Fibroblast of skin of left quadriceps (primary cell): Measurements from ENCODE around the gene PPP1CA.
"Not testable (repeated sequence)": the region's sequence is repeated elsewhere in the genome, so short reads cannot be mapped to it uniquely, and the experiment has no call there.

Experiments used
- DNase-seq, 2 experiments: peaks; one replicate each; pipeline ENCODE4 v3.0.0-alpha.2; 2013; ENCODE audit warnings: low read depth in 2 of 2

Gene PPP1CA

DNA sequence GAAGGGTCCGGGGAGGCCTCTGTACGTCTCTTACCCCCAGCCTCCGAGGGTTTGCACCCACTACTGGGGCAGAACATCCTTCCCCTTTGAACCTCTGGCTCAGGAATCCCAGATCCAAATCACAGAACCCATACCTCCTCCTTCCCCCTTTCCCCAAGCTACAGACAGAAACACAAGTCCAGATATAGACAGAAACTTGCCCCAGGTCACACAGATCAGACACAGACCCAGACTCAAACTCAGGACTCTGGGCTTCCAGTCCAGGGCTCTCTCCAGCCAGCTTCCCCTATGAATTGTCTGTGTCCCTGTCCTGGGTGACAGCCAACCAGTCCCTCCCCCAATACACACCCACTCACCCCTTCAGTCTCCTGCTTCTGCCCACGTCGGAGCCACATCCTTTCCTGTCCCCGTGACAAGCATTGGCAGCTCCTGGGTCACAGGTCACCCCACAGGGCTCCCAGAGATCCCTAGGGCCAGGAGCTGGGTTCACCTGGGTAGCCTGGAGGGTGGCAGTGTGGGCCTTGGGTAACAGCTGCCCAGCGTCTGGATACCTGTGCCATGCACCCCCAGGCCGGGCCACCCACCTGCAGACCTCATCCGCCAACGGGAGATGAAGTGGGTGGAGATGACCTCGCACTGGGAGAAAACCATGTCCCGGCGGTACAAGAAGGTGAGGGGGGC, 3.0 kb upstream of the PPP1CA start:
- DNase-seq = no peak

DNA sequence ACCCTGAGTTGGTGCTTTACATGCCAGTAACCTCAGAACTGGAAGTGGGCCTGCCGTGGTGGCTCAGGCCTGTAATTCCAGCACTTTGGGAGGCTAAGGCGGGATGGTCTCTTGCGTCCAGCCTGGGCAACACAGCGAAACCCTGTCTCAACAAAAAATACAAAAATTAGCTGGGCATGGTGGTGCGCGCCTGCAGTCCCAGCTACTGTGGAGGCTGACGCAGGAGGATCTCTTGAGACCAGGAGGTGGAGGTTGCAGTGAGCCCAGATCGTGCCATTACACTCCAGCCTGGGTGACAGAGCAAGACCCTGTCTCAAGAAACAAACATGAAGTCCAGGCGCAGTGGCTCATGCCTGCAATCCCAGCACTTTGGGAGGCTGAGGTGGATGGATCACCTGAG, 1.4 kb upstream of the PPP1CA start:
- not testable (repeated sequence) for DNase-seq

DNA sequence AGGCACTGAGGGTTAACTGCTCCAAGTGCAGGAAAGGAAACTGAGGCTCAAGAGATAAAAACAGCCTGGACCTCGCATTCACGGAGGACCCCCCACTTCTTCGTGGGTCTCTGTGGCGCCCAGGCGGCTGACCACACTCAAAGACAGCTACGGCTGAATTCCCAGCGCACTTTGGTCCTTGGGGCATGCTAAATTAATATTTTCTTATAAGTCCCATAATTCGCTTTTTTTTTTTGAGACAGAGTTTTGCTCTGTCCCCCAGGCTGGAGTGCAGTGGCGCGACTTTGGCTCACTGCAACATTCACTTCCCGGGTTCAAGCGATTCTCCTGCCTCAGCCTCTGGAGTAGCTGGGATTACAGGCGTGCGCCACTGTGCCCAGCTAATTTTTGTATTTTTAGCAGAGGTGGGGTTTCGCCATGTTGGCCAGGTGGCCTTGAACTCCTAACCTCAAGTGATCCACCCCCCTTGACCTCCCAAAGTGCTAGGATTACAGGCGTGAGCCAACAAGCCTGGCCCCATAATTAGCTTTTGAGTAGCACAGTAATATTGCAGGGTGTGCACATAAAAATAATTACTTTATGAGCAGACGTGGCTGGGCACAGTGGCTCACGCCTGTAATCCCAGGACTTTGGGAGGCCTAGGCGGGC, 658 bp upstream of the PPP1CA start:
- DNase-seq = not testable (repeated sequence)

DNA sequence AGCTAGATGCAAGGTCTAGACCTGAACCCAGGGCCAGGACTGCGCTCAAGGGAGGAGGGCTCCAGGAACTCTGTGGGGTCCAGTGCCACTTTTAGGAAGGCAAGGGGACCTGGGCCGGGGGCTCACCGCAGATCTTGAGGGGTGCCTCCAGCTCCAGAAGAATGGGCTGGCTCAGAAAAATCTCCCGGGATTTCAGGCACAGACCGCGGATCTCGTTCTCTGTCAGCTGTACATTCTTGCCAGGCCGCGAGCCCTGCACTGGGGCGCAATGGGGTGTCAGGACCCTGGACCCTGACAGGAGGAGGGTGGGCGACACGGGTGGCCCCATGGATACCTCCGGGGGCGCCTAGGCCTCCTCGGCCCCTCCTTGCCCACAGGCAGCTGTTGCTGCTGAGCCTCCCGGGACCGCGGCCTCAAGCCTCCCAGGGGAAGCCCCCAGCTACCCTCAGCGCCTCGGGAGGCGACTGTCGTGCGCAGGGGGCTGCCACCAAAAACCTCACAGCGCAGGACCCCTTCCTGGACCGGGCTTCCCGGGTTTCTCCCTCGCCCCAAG, 640 bp downstream of the PPP1CA start:
- DNase-seq = no peak

DNA sequence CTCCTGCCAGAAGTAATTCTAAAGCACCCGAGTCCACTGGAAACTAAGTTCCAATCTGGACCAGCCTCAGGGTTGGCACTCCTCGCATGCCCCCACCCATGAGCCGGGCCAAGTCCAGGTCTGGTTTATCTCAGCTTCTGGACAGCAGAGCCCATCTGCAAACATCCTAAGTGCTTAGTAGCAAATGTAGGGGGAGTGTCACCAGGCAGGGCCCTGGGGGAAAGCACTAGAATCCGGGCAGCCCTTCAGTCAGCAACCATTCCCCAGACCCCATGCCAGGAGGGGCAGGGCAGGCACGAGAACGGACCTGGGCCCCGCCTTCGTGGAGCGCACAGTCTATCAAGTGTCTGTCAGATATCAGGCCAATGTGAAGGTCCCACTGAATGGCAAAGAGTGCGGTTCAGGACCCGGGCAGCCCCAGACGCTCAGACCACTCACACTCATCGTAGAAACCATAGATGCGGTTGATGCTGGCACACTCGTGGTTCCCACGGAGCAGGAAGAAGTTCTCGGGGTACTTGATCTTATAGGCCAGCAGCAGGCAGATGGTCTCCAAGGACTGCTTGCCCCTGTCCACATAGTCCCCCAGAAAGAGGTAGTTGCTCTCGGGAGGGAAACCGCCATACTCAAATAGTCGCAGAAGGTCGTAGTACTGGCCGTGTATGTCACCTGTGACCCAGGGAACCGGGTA, 1.3 kb downstream of the PPP1CA start:
- no peak for DNase-seq

DNA sequence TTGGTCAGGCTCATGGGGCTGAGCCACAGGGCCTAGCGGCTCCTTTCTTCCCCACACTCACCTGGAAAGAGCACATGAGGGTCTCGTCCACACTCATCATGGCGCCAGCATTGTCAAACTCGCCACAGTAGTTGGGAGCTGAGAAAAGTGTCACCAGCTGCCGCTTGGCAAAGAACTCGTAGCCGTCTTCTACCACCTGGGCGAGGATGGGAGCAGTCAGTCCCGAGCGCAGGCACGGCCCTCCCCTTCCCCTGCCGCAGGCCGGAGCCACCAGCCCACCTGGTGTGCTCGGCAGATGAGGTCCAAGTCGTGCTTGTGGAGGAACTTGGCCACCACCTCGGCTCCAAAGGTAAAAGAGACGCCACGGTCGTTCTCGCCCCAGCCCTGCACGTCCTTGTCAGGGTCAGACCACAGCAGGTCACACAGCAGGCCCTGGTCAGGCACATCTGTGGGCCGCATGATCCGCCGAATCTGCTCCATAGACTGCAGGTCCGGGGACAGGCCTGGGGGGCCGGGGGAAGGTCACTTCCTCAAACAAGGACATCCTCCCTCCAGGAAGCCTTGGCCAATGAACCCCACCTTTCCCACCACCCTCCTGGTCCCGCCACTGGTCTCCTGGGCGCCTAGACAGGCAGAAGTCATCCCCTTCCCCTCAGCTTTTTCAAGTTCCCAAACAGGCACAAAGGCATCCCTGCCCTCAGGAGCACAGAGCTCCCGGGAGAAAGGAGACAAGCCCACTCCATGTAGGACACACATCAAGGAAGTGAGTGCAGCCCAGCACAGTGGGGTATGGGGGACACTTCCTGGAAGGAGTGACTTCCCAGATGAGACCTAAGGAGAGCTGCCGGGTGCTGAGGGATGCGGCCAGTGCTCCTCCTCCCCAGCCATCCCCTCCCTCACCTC, 2.7 kb downstream of the PPP1CA start:
- DNase-seq = no peak

DNA sequence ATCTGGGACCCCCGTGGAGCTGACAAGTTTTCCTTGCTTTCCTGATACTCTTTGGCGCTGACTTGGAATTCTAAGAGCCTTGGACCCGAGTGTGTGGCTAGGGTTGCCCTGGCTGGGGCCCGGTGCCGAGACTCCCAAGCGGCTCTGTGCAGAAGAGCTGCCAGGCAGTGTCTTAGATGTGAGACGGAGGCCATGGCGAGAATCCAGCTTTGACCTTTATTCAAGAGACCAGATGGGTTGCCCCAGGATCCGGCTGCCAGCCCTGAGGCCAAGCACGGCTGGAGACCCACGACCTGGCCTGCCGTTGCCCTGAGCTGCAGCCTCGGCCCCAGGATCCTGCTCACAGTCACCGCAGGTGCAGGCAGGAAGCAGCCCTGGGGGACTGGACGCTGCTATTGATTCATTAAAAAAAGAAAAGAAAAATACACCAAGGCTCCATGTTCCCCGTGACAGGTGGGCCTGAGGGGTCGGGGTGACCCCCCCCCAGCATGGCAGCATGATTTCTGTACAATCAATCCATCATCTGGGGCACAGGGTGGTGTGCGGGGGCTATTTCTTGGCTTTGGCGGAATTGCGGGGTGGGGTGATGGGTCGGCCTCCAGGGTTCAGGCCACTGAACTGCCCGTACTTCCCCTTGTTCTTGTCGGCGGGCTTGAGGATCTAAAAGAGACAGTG, 3.5 kb downstream of the PPP1CA start:
- no peak for DNase-seq

DNA sequence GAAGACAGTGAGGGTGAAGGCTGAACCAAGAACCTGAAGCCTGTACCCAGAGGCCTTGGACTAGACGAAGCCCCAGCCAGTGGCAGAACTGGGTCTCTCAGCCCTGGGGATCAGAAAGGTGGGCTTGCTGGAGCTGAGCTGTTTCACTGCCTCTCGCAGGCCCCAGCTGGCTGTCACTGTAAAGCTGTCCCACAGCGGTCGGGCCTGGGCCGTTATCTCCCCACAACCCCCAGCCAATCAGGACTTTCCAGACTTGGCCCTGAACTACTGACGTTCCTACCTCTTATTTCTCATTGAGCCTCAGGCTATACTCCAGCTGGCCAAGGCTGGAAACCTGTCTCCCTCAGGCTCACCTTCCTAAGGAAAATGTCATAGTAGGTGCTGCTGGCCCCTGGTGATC, 4.1 kb downstream of the PPP1CA start:
- no peak for DNase-seq

DNA sequence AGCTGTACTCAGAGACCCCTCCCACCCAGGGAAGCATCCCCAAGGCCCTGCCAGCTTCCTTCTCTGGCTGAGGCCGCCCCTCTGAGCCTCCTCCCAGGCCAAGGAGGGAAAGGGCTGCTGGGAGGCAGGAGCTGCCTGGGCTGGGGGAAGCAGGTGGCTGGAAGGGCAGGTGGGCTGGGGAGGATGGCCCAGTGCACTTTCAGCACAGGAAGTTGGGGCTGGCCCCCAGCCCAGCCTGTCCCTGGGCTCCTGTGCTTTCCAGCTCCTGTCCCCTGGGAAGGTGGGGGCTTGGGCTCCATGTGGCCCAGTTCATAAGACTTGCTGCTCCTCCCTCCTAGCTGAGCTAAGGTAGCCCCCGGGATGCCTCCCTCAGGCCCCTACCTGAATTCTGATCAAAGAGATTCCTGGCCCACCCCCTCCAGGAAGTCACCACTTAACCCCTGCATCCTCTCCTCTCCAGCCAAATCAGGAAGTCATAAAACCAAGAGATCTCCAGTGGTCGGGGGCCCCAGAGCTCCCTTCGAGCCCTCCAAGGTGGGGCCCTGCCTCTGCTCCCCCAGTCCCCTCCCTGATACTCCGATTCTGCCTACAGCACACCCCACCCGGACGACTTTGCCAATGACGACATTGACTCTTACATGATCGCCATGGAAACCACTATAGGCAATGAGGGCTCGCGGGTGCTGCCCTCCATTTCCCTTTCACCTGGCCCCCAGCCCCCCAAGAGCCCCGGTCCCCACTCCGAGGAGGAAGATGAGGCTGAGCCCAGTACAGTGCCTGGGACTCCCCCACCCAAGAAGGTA, 4.9 kb downstream of the PPP1CA start:
- no peak for DNase-seq

DNA sequence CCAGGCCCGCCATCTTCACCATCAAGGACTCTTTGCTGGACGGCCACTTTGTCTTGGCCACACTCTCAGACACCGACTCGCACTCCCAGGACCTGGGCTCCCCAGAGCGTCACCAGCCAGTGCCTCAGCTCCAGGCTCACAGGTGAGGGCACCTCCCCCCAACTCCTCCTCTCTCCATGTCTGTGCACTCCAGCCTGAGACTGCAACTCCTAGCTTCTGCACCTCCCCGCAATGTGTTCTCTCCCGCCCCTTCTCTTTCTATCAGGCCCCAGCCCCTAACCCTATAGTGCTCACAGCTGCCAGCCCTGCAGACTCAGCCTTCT, 5.4 kb downstream of the PPP1CA start:
- no peak for DNase-seq

DNA sequence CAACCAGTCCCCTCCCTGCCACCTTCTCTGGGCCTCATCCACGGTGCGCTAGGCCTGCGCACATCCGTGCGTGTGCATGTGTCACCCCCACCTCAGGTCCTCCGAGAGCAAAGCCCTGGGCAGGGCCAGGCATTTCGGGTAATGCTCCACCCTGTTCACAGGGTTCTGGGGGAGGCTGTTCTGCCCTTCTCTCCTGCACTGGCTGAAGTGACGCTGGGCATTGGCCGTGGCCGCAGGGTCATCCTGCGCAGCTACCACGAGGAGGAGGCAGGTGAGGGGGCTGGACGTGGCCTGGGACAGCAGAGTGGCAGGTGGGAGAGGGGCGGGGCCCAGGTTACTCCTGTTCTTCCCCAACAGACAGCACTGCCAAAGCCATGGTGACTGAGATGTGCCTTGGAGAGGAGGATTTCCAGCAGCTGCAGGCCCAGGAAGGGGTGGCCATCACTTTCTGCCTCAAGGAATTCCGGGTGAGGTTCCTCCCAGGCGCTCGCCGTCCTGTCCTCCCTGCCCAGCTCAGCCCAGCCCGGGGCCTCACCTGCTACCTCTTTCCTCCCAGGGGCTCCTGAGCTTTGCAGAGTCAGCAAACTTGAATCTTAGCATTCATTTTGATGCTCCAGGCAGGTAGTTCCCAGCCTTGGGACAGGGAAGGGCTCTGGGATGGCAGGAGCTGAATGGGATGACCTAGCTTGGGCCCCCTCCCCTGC, 6.0 kb downstream of the PPP1CA start:
- no peak for DNase-seq

DNA sequence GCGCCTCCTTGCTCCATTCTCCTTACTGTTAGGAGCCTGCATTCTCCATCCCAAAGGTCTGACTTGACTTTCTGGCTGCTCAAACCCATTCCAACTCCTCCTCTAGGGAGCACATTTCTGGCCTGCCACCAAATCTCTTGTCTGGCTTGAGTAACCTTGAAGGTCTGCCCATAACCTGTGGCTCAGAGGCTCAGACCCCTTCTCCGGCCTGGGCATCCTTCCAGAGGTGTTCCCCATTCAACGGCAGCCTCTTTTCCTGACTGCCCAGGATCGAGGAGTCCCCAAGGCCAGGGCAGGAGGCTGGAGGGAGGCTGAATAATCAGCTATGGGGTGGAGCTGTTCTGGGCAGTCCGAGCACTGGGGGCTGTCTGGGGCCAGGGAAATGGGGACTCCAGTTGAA, 7.7 kb downstream of the PPP1CA start:
- DNase-seq = no peak

DNA sequence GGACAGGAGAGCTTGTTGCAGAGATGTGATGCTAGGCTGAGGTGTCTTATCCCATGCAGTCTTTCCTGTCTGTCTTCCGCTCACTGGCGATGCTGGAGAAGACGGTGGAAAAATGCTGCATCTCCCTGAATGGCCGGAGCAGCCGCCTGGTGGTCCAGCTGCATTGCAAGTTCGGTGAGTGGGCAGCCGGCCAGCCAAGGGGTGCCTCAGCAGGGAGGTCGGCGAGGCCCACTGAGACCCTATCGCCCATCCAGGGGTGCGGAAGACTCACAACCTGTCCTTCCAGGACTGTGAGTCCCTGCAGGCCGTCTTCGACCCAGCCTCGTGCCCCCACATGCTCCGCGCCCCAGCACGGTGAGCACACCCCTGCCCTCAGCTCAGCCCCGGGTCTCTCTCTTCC, 8.2 kb downstream of the PPP1CA start:
- no peak for DNase-seq

DNA sequence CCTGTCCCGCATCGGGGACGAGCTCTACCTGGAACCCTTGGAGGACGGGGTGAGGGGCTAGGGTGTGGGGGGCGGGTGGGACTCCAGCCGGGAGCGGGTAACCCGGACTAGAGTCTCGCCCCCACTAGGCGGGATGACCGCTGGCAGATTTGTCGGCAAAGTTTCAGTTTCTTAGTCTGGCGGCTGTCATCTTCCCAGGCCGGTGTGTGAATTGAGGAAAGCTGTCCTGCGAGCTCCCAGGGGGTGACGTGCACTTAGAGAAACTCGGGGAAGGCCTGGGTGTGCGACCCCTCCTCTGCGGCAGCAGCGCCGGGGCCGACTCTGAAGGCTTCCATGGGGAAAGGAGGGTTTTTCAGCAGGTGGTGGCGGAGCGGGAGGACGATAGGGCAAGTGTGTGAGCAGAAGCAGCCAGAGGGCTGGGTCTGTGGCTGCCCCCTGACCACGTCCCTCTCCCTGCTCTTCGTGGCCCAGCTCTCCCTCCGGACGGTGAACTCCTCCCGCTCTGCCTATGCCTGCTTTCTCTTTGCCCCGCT, 9.4 kb downstream of the PPP1CA start:
- no peak for DNase-seq

DNA sequence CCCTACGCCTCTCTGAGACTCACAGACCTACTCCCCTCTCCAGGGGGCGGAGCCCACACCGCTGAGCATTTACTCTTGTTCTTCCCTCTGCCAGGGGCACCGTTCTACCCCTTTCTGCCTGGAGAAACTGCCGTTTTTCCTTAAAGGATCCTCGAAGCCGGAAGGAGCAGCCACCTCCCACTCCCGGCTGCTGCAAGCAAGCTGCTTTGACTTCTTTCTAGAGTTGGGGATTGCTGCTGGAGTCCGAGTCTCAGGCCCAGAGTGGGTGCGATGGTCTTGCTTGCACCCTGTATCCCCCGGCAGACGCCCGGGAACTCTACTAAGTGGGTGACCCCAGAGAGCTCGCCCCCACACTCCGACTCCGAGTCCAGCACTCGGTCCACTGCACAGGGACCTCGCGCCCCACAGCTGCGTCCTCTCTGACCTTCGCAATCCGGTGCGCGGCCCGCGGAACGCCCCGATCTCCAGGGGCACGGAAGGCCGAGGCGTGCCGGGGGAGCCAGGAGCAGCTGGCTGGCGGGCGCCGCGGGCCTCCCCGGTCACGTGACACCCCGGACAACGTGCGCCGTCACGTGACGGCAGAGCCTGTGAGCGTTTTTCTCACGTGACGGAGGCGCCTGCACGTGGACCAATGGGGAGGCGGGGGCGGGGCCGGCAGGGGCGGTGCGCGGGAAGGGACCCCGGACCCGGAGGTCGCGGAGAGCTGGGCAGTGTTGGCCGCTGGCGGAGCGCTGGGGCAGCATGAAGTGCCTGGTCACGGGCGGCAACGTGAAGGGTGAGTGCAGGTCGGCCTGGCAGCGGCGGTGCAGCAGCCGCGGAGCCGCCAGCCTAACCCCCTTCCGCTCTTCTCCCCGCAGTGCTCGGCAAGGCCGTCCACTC, 10.1 kb downstream of the PPP1CA start, which contains the start of gene RAD9A:
RAD9A (plus strand) TSS at position 683 of the 879 bp plus-strand sequence; CDS start at position 742, 59 bp downstream.
- peak; percentile 84 to 86 for DNase-seq

DNA sequence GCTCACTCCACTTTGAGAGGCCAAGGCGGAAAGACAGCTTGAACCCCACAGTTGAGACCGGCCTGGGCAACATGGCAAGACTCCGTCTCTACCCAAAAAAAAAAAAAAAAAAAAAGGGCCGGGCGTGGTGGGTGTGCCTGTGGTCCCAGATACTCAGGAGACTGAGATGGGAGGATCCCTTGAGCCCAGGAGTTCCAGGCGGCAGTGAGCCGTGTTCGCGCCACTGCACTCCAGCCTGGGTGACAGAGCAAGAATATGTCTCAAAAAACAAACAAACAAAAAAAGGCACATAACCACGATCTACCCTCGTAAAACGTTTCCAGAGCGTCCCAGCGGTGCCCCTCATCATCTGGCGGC, 10.7 kb downstream of the PPP1CA start:
- no peak for DNase-seq

DNA sequence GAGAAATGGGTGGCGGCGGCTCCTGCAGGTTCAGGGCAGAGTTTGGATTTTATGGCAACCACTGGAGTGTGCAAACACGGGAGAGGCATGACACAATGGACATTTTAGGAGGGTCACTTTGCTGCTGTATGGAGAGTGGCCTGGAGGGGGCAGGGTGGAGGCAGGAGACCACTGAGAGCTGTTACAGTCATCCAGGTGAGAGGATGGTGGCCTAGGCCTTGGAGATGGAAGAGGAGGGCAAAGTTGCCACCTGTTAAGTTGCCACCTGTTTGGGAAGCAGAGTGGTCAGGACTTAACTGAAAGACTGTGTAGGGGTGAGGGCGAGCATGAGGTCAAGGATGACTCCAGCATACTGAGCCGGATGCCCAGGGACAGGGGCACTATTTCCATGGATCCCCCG, 12.2 kb downstream of the PPP1CA start:
- no peak for DNase-seq

DNA sequence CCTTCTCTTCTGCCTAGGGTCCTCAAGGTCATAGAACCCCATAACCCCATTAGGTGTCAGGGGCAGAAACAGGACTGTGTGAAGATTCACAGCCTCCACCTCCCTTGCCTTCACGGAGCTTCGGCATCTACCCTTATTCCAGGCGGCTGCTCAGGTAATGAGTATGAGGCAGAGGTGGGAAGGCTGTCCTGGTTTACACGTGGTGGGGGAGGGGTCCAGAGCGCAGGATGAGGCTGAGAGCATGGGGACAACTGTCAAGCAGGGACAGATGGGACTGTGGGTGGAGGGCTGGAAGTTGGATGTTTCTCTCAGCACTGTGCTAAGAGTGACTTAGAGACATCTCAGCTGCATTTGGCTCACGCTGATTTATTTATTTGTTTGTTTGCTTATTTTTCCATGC, 14.1 kb downstream of the PPP1CA start:
- no peak for DNase-seq

DNA sequence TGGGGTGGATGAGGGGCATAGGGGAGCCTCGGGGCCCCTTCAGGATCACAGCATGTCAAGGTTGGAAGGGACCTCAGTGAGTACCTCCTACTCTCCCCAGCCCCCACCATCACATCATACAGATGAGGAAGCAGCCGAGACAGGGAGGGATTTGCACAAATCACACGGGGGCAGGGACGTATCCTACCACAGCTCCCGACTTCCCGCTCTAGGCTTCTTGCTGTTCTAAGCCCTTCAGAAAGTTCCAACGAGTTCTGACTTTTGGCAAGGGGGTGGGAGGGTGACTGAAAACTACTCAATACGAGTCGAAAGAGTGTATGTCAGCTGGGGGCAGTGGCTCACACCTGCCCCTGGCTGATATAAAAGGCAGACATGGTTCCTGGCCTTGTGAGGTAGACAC, 14.6 kb downstream of the PPP1CA start:
- no peak for DNase-seq
